CD4-positive, alpha-beta T cell (primary cell): ENCODE measurements around the gene ALOX5AP. TPM values are rescaled to one million over a fixed set of nuclear protein-coding genes. Genes with fewer than 3 reads are reported as not detected.

ENCODE experiments used
- ATAC-seq: fragments of 200-7000 bp; cut with Tn5 transposase; one replicate; pipeline ENCODE4 v1.10.0; 2022; ENCODE audit warnings: mild to moderate bottlenecking; ENCODE audit not compliant: poor library complexity
- CTCF ChIA-PET: fragments of 350-600 bp; sonication (Branson Sonifier 250); formaldehyde crosslinking; loops from one replicate; lab custom pipeline; 2021; ENCODE audit warnings: antibody characterized with exemption, inconsistent platforms; lab: Charles Lee
- POLR2A ChIA-PET: fragments of 350-600 bp; sonication (Branson Sonifier 250); formaldehyde crosslinking; loops from one replicate; lab custom pipeline; 2021; ENCODE audit warnings: antibody characterized with exemption, inconsistent platforms; lab: Charles Lee
- DNase-seq, 14 experiments: peaks; one replicate each; pipeline ENCODE4 v3.0.0-alpha.2; 2013 to 2020; ENCODE audit warnings: mixed read lengths in 2 of 14
- H3K27ac ChIP-seq, 2 donors: one replicate each; pipeline versions ENCODE4 v1.5.1 to v1.7.0; 2013; ENCODE audit warnings: low read length in 2 of 2, low read depth in 1 of 2, mild to moderate bottlenecking in 1 of 2
- H3K27me3 ChIP-seq, 2 experiments: 1 replicate in 1 of 2; 2 replicates in 1 of 2; pipeline versions ENCODE4 v1.6.1 to v1.7.0; 2013; ENCODE audit warnings: low read length in 2 of 2, control low read depth in 1 of 2, mild to moderate bottlenecking in 1 of 2, moderate library complexity in 1 of 2; ENCODE audit not compliant: insufficient read depth in 2 of 2, control insufficient read depth in 1 of 2
- H3K36me3 ChIP-seq: one replicate; pipeline ENCODE4 v1.6.1; 2013; ENCODE audit warnings: low read length, control low read depth; ENCODE audit not compliant: insufficient read depth
- H3K4me1 ChIP-seq: one replicate; pipeline ENCODE4 v1.6.1; 2013; ENCODE audit warnings: low read length, control low read depth; ENCODE audit not compliant: insufficient read depth
- H3K4me3 ChIP-seq: one replicate; pipeline ENCODE4 v1.5.1; 2013; ENCODE audit warnings: mild to moderate bottlenecking, low read length, moderate library complexity
- H3K9me3 ChIP-seq, 2 experiments: 1 replicate in 1 of 2; 2 replicates in 1 of 2; pipeline versions ENCODE4 v1.6.1 to v1.7.0; 2013; ENCODE audit warnings: low read length in 2 of 2, mild to moderate bottlenecking in 2 of 2, control low read depth in 1 of 2, moderate library complexity in 1 of 2; ENCODE audit not compliant: control insufficient read depth in 1 of 2, insufficient read depth in 1 of 2
- H3K27ac Mint-ChIP-seq: one replicate; pipeline ENCODE4 v1.8.0; 2020; ENCODE audit warnings: mixed read lengths
- H3K27me3 Mint-ChIP-seq: one replicate; pipeline ENCODE4 v1.8.0; 2021; ENCODE audit warnings: mixed read lengths
- H3K36me3 Mint-ChIP-seq: one replicate; pipeline ENCODE4 v1.8.0; 2021; ENCODE audit warnings: low read depth, mixed read lengths
- H3K4me1 Mint-ChIP-seq: one replicate; pipeline ENCODE4 v1.8.0; 2021; ENCODE audit warnings: low read depth, mixed read lengths
- H3K4me3 Mint-ChIP-seq: one replicate; pipeline ENCODE4 v1.8.0; 2020; ENCODE audit warnings: mild to moderate bottlenecking, mixed read lengths
- H3K9me3 Mint-ChIP-seq: one replicate; pipeline ENCODE4 v1.8.0; 2020; ENCODE audit warnings: mixed read lengths
- intact Hi-C, 2 experiments: fragments of 100-400 bp; cut with DNase I in 1 of 2; cut with micrococcal nuclease in 1 of 2; formaldehyde crosslinking; loops; one replicate each; pipeline versions ENCODE4 v1.15.1 to v1.9.0; 2023 to 2025; cut with DNase I, micrococcal nuclease
- total RNA-seq, 174 experiments: library from RNA in 2 of 174; stranded (reverse) in 2 of 174; gene quantifications; one replicate each; pipeline ENCODE4 v1.2.3 and lab custom pipeline; 2021 to 2026
- TF ChIP-seq, protein P1 (sequence below): fragments of 200-600 bp; IDR thresholded peaks from one replicate; pipeline ENCODE4 v1.8.0; 2022; ENCODE audit warnings: antibody characterized with exemption, mild to moderate bottlenecking

ALOX5AP gene
- total RNA-seq, 2 experiments from 2014 or later: 16.5 to 19.0 TPM

DNA sequence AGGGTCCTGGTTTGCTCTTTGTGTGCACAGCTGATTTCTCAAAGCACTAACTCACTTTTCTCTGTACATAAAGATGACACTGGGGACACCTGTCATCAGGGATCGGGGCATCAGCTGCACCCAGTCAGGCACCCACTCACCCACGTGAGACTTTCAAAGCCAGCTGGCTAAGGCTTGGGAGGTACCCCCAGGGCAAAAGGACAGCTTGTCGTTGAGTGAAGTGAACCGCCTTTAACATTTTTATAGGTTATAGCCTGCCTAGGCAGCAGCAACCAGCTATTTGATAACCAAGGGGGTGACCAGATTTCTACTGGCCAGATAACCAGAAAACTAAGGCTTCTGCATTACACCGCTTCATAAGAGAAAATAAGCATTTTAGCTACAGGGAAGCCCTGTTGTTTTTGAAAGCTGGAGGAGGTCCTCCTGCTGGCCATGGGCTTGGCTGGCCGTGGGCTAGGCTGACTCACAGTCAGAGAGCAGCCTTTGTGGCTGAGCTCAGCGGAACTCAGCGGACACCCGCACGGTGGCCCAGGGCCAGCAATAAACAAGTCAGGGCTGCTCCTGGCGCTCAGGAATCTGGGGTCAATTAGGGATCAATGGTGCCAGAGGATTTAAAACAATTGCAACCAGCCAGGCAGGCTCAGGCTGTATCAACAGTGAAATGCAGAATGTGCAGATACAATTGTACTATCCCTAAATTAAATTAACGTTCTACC is 57.1 kb downstream of the ALOX5AP start:
- Histone ChIP-seq H3K27me3 (no peaks in the 10 kb centered on the region), H3K4me3 (no peak overlapping the region), H3K9me3 (no peaks in the 10 kb centered on the region), H3K27ac (no peak overlapping the region), H3K36me3 (no peaks in the 10 kb centered on the region), H3K4me1 (peaks cover 17% of the 10 kb centered on the region)
- Mint-ChIP-seq H3K27me3 (no peaks in the 10 kb centered on the region), H3K4me3 (no peak overlapping the region), H3K27ac (no peak overlapping the region), H3K36me3 (no peaks in the 10 kb centered on the region), H3K9me3 (no peaks in the 10 kb centered on the region), H3K4me1 (peaks cover 15% of the 10 kb centered on the region)
- TF ChIP-seq, protein P1, sequence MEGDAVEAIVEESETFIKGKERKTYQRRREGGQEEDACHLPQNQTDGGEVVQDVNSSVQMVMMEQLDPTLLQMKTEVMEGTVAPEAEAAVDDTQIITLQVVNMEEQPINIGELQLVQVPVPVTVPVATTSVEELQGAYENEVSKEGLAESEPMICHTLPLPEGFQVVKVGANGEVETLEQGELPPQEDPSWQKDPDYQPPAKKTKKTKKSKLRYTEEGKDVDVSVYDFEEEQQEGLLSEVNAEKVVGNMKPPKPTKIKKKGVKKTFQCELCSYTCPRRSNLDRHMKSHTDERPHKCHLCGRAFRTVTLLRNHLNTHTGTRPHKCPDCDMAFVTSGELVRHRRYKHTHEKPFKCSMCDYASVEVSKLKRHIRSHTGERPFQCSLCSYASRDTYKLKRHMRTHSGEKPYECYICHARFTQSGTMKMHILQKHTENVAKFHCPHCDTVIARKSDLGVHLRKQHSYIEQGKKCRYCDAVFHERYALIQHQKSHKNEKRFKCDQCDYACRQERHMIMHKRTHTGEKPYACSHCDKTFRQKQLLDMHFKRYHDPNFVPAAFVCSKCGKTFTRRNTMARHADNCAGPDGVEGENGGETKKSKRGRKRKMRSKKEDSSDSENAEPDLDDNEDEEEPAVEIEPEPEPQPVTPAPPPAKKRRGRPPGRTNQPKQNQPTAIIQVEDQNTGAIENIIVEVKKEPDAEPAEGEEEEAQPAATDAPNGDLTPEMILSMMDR: no peak
- ChIA-PET POLR2A (no interaction called here), CTCF (interaction anchor here (1.5 to 1.9 kb wide), 2 partner anchors 11 to 15 kb away, joined by 3 to 5 read pairs; no protein-coding TSS in a partner anchor)
- intact Hi-C loops: no loop called here
- ATAC-seq: no peak
- no peak for DNase-seq

DNA sequence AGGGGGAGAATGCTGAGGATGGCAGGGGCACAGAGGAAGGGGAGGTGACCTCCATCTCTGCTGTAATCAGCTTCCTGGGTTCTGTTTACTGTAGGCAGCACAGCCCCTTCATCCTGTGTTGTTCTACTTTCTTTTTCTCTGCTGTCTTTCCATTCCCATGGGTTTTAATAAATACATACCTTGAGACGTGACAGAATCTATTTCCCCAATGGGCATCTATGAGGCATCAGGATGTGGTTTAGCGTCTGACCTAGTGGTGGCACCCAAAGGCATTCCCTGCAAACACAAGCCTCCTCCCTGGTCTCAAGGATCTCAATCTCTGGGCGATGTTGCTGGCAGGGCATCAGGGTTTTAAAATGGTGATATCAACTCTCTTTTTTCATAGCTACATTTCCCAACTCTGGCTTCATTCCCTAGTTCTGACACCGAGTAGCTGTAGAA is 60.8 kb downstream of the ALOX5AP start:
- peak in 3 of 14 experiments; percentile 13 to 67 (median 20) for DNase-seq
- no peak overlapping the region for H3K4me3 ChIP-seq

DNA sequence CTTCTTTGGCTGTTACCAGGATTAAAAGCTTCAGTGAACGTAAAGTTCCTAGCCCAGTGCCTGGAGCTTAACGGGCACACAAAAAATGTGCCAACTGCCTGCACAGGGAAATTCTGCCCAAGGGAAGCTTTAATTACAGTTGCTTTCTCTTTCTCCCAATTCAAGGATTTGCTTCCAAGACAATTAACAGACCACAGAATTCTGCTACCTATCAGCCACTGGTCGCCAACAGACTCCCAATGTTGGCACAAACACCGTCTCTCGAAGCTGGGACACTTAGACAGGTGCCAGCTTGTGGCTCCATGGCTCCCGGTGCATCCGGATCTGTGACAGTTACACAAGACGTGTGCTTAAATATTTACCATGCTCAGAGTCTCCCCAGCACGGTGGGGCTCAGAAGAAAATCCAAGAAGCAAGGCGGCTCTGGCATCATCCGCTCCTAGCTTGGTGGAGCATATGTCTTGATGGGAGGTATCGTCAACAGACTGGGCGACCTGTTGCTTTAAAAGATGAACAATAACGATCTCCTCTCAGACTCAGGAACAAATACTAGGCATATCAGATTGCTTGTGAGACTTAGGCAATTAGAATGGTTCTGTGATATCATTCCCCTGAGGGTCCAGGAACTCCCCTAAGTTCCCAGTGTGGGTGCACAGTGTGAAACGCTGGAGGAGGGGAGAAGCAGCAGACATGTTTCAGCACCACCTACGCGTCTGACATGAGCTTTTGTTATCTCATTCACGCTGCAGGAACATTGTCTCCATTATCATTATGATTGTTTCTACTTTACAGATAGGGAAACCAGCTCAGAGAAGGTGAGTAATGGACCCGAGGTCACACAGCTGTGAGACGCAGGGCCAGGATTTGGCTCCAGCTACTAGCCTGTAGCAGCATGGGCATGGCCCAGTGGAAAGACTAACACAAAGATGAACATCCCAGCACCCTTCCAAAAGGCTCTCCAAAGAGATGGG is 61.6 kb downstream of the ALOX5AP start:
- Histone ChIP-seq H3K36me3 (no peaks in the 10 kb centered on the region), H3K27ac (no peak overlapping the region), H3K4me3 (no peak overlapping the region), H3K27me3 (no peaks in the 10 kb centered on the region), H3K9me3 (no peaks in the 10 kb centered on the region), H3K4me1 (peaks cover 17% of the 10 kb centered on the region)
- intact Hi-C loops: no loop called here
- DNase-seq (no peak), ATAC-seq (no peak)
- Mint-ChIP-seq H3K36me3 (no peaks in the 10 kb centered on the region), H3K4me3 (no peak overlapping the region), H3K4me1 (peaks cover 15% of the 10 kb centered on the region), H3K27ac (peak overlapping the region; percentile 60), H3K27me3 (no peaks in the 10 kb centered on the region), H3K9me3 (no peaks in the 10 kb centered on the region)
- ChIA-PET CTCF (no interaction called here), POLR2A (interaction anchor here (0.9 to 1.3 kb wide), 3 partner anchors 22 to 181 kb away, joined by 3 to 6 read pairs (median 3); partner anchors contain the start of gene USPL1)
- TF ChIP-seq, protein P1: no peak

More for the DNA sequence above, 60.8 kb downstream of the ALOX5AP start:
- no peaks in the 10 kb centered on the region for H3K27me3 Mint-ChIP-seq
- CTCF ChIA-PET: no interaction called here
- peak overlapping the region in 1 of 2 donors; percentile 40 for H3K27ac ChIP-seq
- peak overlapping the region; percentile 60 for H3K27ac Mint-ChIP-seq
- H3K4me1 ChIP-seq: peaks cover 17% of the 10 kb centered on the region
- no peaks in the 10 kb centered on the region for H3K9me3 Mint-ChIP-seq
- no peaks in the 10 kb centered on the region for H3K27me3 ChIP-seq
- H3K4me1 Mint-ChIP-seq: peaks cover 15% of the 10 kb centered on the region
- TF ChIP-seq, protein P1: no peak
- no peaks in the 10 kb centered on the region for H3K9me3 ChIP-seq
- peak; percentile 77 for ATAC-seq
- intact Hi-C loops: no loop called here
- no peaks in the 10 kb centered on the region for H3K36me3 Mint-ChIP-seq
- peak overlapping the region; percentile 18 for H3K4me3 Mint-ChIP-seq
- no peaks in the 10 kb centered on the region for H3K36me3 ChIP-seq
- POLR2A ChIA-PET: interaction anchor here (0.5 to 1.3 kb wide), 3 partner anchors 61 to 332 kb away, joined by 3 to 6 read pairs (median 4); partner anchors contain the start of genes ALOX5AP and USPL1
